Endothelial cell of umbilical vein (primary cell): ENCODE data around the gene MYO19. TPM values are rescaled to one million over a fixed set of nuclear protein-coding genes. Genes with fewer than 3 reads are reported as not detected.

Source experiments
- BruUV-seq: library from RNA; stranded (reverse); fragments of 400-500 nt; replicated peaks from 2 replicates; lab custom pipeline; 2021; lab: Mats Ljungman, UMichigan
- CTCF ChIA-PET: fragments of 300-600, 350-600 bp; sonication (Branson Sonifier 250); formaldehyde crosslinking; loops from one replicate; lab custom pipeline; 2021; ENCODE audit warnings: antibody characterized with exemption, inconsistent platforms; lab: Charles Lee
- POLR2A ChIA-PET: fragments of 300-600, 350-600 bp; sonication (Branson Sonifier 250); formaldehyde crosslinking; loops from one replicate; lab custom pipeline; 2021; ENCODE audit warnings: antibody characterized with exemption, inconsistent platforms; lab: Charles Lee
- DNase-seq: peaks from one replicate; pipeline ENCODE4 v3.0.0-alpha.2; 2011; ENCODE audit warnings: low read depth, low spot score
- FAIRE-seq: peaks from 2 replicates; lab custom pipeline; 2011; peaks lifted over from hg19 to GRCh38; lab: Jason Lieb, UNC
- H2AFZ ChIP-seq: 2 replicates; pipeline ENCODE4 v1.6.0; 2012; ENCODE audit warnings: low read depth, low read length, control low read depth, inconsistent platforms
- H3K27ac ChIP-seq: 2 replicates; pipeline ENCODE4 v1.5.1; 2011; ENCODE audit warnings: low read depth, mild to moderate bottlenecking, control low read depth, low read length, moderate library complexity; ENCODE audit not compliant: insufficient read depth
- H3K27me3 ChIP-seq, 2 experiments: 2 replicates each; pipeline versions ENCODE4 v1.6.0 to v1.6.1; 2011; ENCODE audit warnings: low read length in 2 of 2, mixed read lengths in 1 of 2; ENCODE audit not compliant: control insufficient read depth in 2 of 2, insufficient read depth in 2 of 2
- H3K36me3 ChIP-seq, 2 experiments: 2 replicates in 1 of 2; 3 replicates in 1 of 2; pipeline ENCODE4 v1.5.1; 2011; ENCODE audit warnings: low read length in 2 of 2, mild to moderate bottlenecking in 1 of 2, moderate library complexity in 1 of 2; ENCODE audit not compliant: control insufficient read depth in 2 of 2, insufficient read depth in 2 of 2; ENCODE audit errors: extremely low read depth in 1 of 2
- H3K4me1 ChIP-seq: 3 replicates; pipeline ENCODE4 v1.5.1; 2011; ENCODE audit warnings: mild to moderate bottlenecking, low read length; ENCODE audit not compliant: control insufficient read depth, insufficient read depth; ENCODE audit errors: extremely low read depth
- H3K4me2 ChIP-seq: 2 replicates; pipeline ENCODE4 v1.6.1; 2011; ENCODE audit warnings: low read length, control low read depth, mixed read lengths; ENCODE audit not compliant: insufficient read depth
- H3K4me3 ChIP-seq, 3 experiments: fragments of 200-600 bp in 1 of 3; sonication (generic), shearing (Covaris generic) in 1 of 3; replicated peaks in 1 of 3; 2 replicates each; pipeline ENCODE4 v1.5.1; 2011 to 2016; ENCODE audit warnings: control low read depth in 3 of 3, low read length in 3 of 3, mild to moderate bottlenecking in 2 of 3, inconsistent platforms in 1 of 3, low read depth in 1 of 3, moderate library complexity in 1 of 3; ENCODE audit not compliant: insufficient read depth in 1 of 3
- H3K79me2 ChIP-seq: 2 replicates; pipeline ENCODE4 v1.6.0; 2012; ENCODE audit warnings: low read length, inconsistent platforms; ENCODE audit not compliant: control insufficient read depth, insufficient read depth
- H3K9ac ChIP-seq: replicated peaks from 2 replicates; pipeline ENCODE3; 2011; ENCODE audit warnings: low read length, control low read depth; ENCODE audit not compliant: insufficient read depth; ENCODE audit errors: extremely low read depth
- H3K9me1 ChIP-seq: replicated peaks from 3 replicates; pipeline ENCODE4 v1.6.0; 2011; ENCODE audit warnings: mild to moderate bottlenecking, low read length; ENCODE audit not compliant: control insufficient read depth, insufficient read depth; ENCODE audit errors: extremely low read depth
- H3K9me3 ChIP-seq: replicated peaks from 2 replicates; pipeline ENCODE4 v1.5.1; 2012; ENCODE audit warnings: low read length, inconsistent platforms; ENCODE audit not compliant: control insufficient read depth, insufficient read depth
- H4K20me1 ChIP-seq: replicated peaks from 2 replicates; pipeline ENCODE3; 2011; ENCODE audit warnings: mild to moderate bottlenecking, low read length; ENCODE audit not compliant: control insufficient read depth, insufficient read depth; ENCODE audit errors: extremely low read depth
- CTCF ChIP-seq, 2 donors: IDR thresholded peaks; 1 replicate in 1 of 2; 2 replicates in 1 of 2; pipeline ENCODE4 v1.5.1; 2011; ENCODE audit warnings: low read length in 2 of 2, mild to moderate bottlenecking in 2 of 2, moderate library complexity in 2 of 2, control low read depth in 1 of 2, inconsistent platforms in 1 of 2, low read depth in 1 of 2; ENCODE audit not compliant: insufficient read depth in 1 of 2; ENCODE audit errors: extremely low read depth in 1 of 2
- EZH2 ChIP-seq: IDR thresholded peaks from 2 replicates; pipeline ENCODE4 v1.6.1; 2012; ENCODE audit warnings: borderline replicate concordance, low read depth, mild to moderate bottlenecking, moderate library complexity, low read length, inconsistent platforms; ENCODE audit not compliant: severe bottlenecking
- FOS ChIP-seq: IDR thresholded peaks from 2 replicates; pipeline ENCODE4 v1.6.1; 2011; ENCODE audit warnings: mild to moderate bottlenecking, low read length, moderate library complexity, borderline replicate concordance; ENCODE audit not compliant: insufficient read depth
- GATA2 ChIP-seq: IDR thresholded peaks from 2 replicates; pipeline ENCODE4 v1.7.0; 2011; ENCODE audit warnings: low read depth, mild to moderate bottlenecking, moderate library complexity, mixed read lengths, low read length; ENCODE audit not compliant: insufficient read length, insufficient read depth
- JUN ChIP-seq: IDR thresholded peaks from 2 replicates; pipeline ENCODE4 v1.6.1; 2011; ENCODE audit warnings: borderline replicate concordance, low read depth; ENCODE audit not compliant: insufficient read length, insufficient read depth
- MAX ChIP-seq: IDR thresholded peaks from 2 replicates; pipeline ENCODE4 v1.6.1; 2011; ENCODE audit not compliant: insufficient read depth, insufficient read length
- MYC ChIP-seq: IDR thresholded peaks from one replicate; pipeline ENCODE4 v1.6.1; 2011; ENCODE audit warnings: mild to moderate bottlenecking, low read depth, low read length
- POLR2A ChIP-seq: IDR thresholded peaks from 2 replicates; pipeline ENCODE4 v1.6.1; 2012; ENCODE audit warnings: low read depth, mild to moderate bottlenecking, control low read depth, low read length
- POLR2AphosphoS5 ChIP-seq: IDR thresholded peaks from 2 replicates; pipeline ENCODE4 v1.6.1; 2012; ENCODE audit warnings: low read depth, mild to moderate bottlenecking, control low read depth, low read length, moderate library complexity; ENCODE audit not compliant: insufficient read depth
- dilution Hi-C: fragments of 300-500 bp; cut with MboI; formaldehyde crosslinking; loops from one replicate; pipeline ENCODE4 v1.15.0; 2019; ENCODE audit warnings: low sequenced_read_pairs; ENCODE audit not compliant: extremely low pct_ligation_motif_present
- intact Hi-C: fragments of 100-400 bp; cut with micrococcal nuclease; formaldehyde crosslinking; loops from one replicate; pipeline ENCODE4 v1.10.0; 2022
- polyA plus RNA-seq, 4 experiments: library from polyadenylated mRNA; depleted of rRNA in 3 of 4; stranded (reverse) in 3 of 4; unstranded in 1 of 4; fragments of >200 nt; gene quantifications; 2 replicates each; pipeline versions ENCODE4 v1.2.1 to v1.2.3, GENCODE V29; 2011 to 2012; ENCODE audit warnings: missing spikeins in 1 of 4
- total RNA-seq: library from RNA; stranded (reverse); gene quantifications from 2 replicates; pipeline ENCODE4 v1.2.3, GENCODE V29; 2021

MYO19 gene
- total and polyA plus RNA-seq, 2 donors (not counting 3 experiments of a cell fraction or from before 2014, with no cell fraction given): 75.4 to 95.7 TPM

GRCh38 chr17:36529121-36529520, 5.5 kb downstream of the MYO19 start:
- Histone ChIP-seq H3K79me2 (peaks cover 7% of the 10 kb centered on the region), H3K4me1 (peaks cover 17% of the 10 kb centered on the region), H3K4me3 (no peak overlapping the region), H3K36me3 (peaks cover 16 to 28% of the 10 kb centered on the region in 2 experiments), H3K9ac (no peak overlapping the region), H3K4me2 (no peak overlapping the region), H3K9me3 (no peaks in the 10 kb centered on the region), H2AFZ (no peak overlapping the region), H4K20me1 (no peaks in the 10 kb centered on the region), H3K27ac (no peak overlapping the region), H3K27me3 (no peaks in the 10 kb centered on the region), H3K9me1 (no peaks in the 10 kb centered on the region)
- dilution Hi-C loops: no loop called here
- peak; percentile 65 for TF ChIP-seq JUN
- TF ChIP-seq POLR2AphosphoS5: peak; percentile 26
- no peak for TF ChIP-seq EZH2
- TF ChIP-seq FOS: peak; percentile 91
- peak; percentile 88 for TF ChIP-seq GATA2
- no peak for TF ChIP-seq MAX
- BruUV-seq: no TSS peak
- CTCF ChIA-PET: interaction anchor here (1.0 kb wide), 1 partner anchor 72 kb away, joined by 3 read pairs; the partner anchor contains the start of gene MRM1
- DNase-seq (peak; percentile 29), FAIRE-seq (no peak)
- POLR2A ChIA-PET: no interaction called here
- intact Hi-C loops: no loop called here

GRCh38 chr17:36527621-36528250, 6.9 kb downstream of the MYO19 start:
- H3K27ac ChIP-seq: no peak overlapping the region
- no peaks in the 10 kb centered on the region for H3K9me3 ChIP-seq
- no peaks in the 10 kb centered on the region for H4K20me1 ChIP-seq
- H3K9ac ChIP-seq: no peak overlapping the region
- no peak overlapping the region for H2AFZ ChIP-seq
- no TSS peak for BruUV-seq
- peaks cover 14% of the 10 kb centered on the region for H3K4me1 ChIP-seq
- FAIRE-seq: no peak
- no peaks in the 10 kb centered on the region for H3K9me1 ChIP-seq
- peaks cover 7% of the 10 kb centered on the region for H3K79me2 ChIP-seq
- dilution Hi-C loops: no loop called here
- H3K36me3 ChIP-seq: peaks cover 23 to 25% of the 10 kb centered on the region in 2 experiments
- ChIA-PET POLR2A (no interaction called here), CTCF (interaction anchor here (1.3 kb wide), 1 partner anchor 45 kb away, joined by 4 read pairs; no protein-coding TSS in a partner anchor)
- DNase-seq: no peak
- no peak overlapping the region for H3K4me2 ChIP-seq
- H3K27me3 ChIP-seq: no peaks in the 10 kb centered on the region
- intact Hi-C loops: no loop called here
- no peak overlapping the region for H3K4me3 ChIP-seq
- no peak for TF ChIP-seq GATA2
- TF ChIP-seq CTCF (IDR thresholded peaks at IDR 0.05; ENCODE audit: extremely low read depth in 1 of 2, insufficient read depth in 1 of 2, low read depth in 1 of 2, low read length in 2 of 2): no peak
- no peak for TF ChIP-seq MAX
- no peak for TF ChIP-seq POLR2A
- TF ChIP-seq FOS: no peak
- TF ChIP-seq POLR2AphosphoS5: no peak
- TF ChIP-seq EZH2: no peak
- TF ChIP-seq MYC: no peak
